ENCODE data around the gene DHH. TPM values are rescaled to one million over a fixed set of nuclear protein-coding genes. Genes with fewer than 3 reads are reported as not detected.

DHH gene
- polyA plus RNA-seq, 1 of the 3 experiments (the other 2 are of a cell fraction) = 0.13 TPM

DNA sequence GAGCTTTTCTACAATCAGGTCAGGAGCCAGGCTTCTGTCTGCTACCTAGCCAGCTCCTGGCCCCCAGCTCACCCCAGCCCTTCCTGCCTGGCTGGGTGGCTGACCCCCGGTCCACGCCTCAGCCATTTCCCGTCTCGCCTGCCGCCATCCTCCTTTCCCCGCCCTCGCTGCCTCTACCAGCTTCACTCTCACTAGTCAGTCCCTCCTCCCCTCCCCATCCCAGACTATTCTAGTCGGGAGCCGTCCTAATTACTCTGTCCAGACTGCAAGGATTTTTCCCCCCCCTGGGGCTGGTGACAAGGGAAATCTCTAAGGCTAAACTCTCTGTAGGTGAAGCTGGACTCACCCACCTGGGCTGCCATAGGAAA lies 825 bp downstream of the DHH start:
- CTCF ChIA-PET = interaction anchor here (0.8 to 25.0 kb wide), 11 partner anchors 10 to 263 kb away, joined by 3 to 315 read pairs (median 8); partner anchors contain the start of genes DDX23, LMBR1L, RHEBL1 and TUBA1B
- Histone ChIP-seq H3K4me2 (peak overlapping the region; percentile 69), H3K4me1 (ENCODE audit: control insufficient read depth in 1 of 2, insufficient read depth in 2 of 2, low read depth in 1 of 2, low read length in 1 of 2) (peaks cover 0 to 28% of the 10 kb centered on the region in 2 experiments; a peak in 1 of 4 replicates), H3K9ac (no peak overlapping the region), H4K20me1 (ENCODE audit: insufficient read depth) (no peaks in the 10 kb centered on the region), H3K36me3 (replicated peaks in 1 of 2; ENCODE audit: control insufficient read depth in 1 of 2, insufficient read depth in 2 of 2, low read length in 1 of 2) (peaks cover 8 to 9% of the 10 kb centered on the region in 2 experiments), H3K9me2 (no peaks in the 10 kb centered on the region), H3K27me3 (ENCODE audit: insufficient read depth) (peaks cover 12% of the 10 kb centered on the region; the same call in 1 of the 2 replicates), H3K9me3 (no peaks in the 10 kb centered on the region), H3K79me2 (ENCODE audit: insufficient read depth) (no peaks in the 10 kb centered on the region), H2AFZ (ENCODE audit: low read depth) (no peak overlapping the region), H3F3A (replicated peaks; ENCODE audit: insufficient read depth) (peaks cover 3% of the 10 kb centered on the region), H3K4me3 (ENCODE audit: low read depth in 2 of 2, low read length in 1 of 2) (peak overlapping the region in 1 of 2 experiments; percentile 37; a peak in 1 of 4 replicates), H3K27ac (ENCODE audit: low read depth in 2 of 2, low read length in 1 of 2) (no peak overlapping the region)
- POLR2A ChIA-PET = interaction anchor here (0.8 to 2.6 kb wide), 5 partner anchors 12 to 37 kb away, joined by 3 to 10 read pairs (median 8); partner anchors contain the start of genes RHEBL1 and TUBA1B
- TF ChIP-seq FOSL2 (IDR thresholded peaks at IDR 0.05; ENCODE audit: borderline replicate concordance, low read depth) = no peak
- no peak for TF ChIP-seq TAF1 (IDR thresholded peaks at IDR 0.05; ENCODE audit: borderline replicate concordance, low read depth, low read length)
- TF ChIP-seq, protein P1, sequence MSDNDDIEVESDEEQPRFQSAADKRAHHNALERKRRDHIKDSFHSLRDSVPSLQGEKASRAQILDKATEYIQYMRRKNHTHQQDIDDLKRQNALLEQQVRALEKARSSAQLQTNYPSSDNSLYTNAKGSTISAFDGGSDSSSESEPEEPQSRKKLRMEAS (IDR thresholded peaks at IDR 0.05; ENCODE audit: low read depth) = no peak
- TF ChIP-seq, protein P2, sequence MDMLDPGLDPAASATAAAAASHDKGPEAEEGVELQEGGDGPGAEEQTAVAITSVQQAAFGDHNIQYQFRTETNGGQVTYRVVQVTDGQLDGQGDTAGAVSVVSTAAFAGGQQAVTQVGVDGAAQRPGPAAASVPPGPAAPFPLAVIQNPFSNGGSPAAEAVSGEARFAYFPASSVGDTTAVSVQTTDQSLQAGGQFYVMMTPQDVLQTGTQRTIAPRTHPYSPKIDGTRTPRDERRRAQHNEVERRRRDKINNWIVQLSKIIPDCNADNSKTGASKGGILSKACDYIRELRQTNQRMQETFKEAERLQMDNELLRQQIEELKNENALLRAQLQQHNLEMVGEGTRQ (IDR thresholded peaks at IDR 0.05; ENCODE audit: borderline replicate concordance, low read depth, low read length) = no peak
- 64% methylated on average over 9 of the region's 9 CpGs for WGBS (ENCODE audit: low lambda C conversion rate)
- peak; percentile 58 for DNase-seq

DNA sequence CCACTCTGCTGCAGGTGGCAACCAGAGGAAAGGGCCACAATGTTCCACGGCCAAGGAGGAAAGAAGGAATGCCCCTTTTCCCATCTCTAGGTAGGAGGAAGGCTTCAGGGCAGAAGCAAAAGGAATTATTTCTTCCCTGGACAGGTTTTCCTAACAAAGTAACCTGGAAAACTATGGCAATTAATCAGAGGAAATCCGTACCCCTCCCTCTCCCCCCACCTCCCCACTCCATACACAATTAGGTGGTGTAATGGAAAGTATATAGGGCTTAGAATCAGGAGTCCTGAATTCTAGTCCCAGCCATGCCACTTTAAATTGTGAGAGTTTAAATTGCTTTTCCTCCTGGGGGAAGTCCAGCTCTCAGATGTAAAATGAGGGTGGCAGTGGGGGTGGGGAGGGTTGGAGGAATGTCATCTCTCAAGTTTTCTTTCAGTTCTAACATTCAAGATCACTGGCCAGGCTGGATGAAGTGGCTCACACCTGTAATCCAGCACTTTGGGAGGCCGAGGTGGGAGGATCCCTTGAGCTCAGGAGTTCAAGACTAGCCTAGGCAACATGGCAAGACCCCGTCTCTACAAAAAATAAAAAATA lies 1.7 kb downstream of the DHH start:
- peaks cover 0 to 35% of the 10 kb centered on the region in 2 experiments; a peak in 1 of 4 replicates for H3K4me1 ChIP-seq (ENCODE audit: control insufficient read depth in 1 of 2, insufficient read depth in 2 of 2, low read depth in 1 of 2, low read length in 1 of 2)
- no peaks in the 10 kb centered on the region for H3K79me2 ChIP-seq (ENCODE audit: insufficient read depth)
- POLR2A ChIA-PET = interaction anchor here (0.8 to 2.6 kb wide), 5 partner anchors 12 to 38 kb away, joined by 3 to 10 read pairs (median 8); partner anchors contain the start of gene TUBA1B

More for the DNA sequence above, 1.7 kb downstream of the DHH start:
- 71% methylated on average over 4 of the region's 4 CpGs for WGBS (ENCODE audit: low lambda C conversion rate)
- Histone ChIP-seq H3K9me2 (no peaks in the 10 kb centered on the region), H3K9ac (no peak overlapping the region), H3K4me2 (peak overlapping the region; percentile 75; the same call in 1 of the 2 replicates), H3K9me3 (no peaks in the 10 kb centered on the region), H3K27me3 (ENCODE audit: insufficient read depth) (peaks cover 12% of the 10 kb centered on the region; the same call in 1 of the 2 replicates), H3K36me3 (replicated peaks in 1 of 2; ENCODE audit: control insufficient read depth in 1 of 2, insufficient read depth in 2 of 2, low read length in 1 of 2) (peaks cover 8 to 9% of the 10 kb centered on the region in 2 experiments), H3F3A (replicated peaks; ENCODE audit: insufficient read depth) (peaks cover 3% of the 10 kb centered on the region), H3K27ac (ENCODE audit: low read depth in 2 of 2, low read length in 1 of 2) (no peak overlapping the region), H4K20me1 (ENCODE audit: insufficient read depth) (no peaks in the 10 kb centered on the region), H2AFZ (ENCODE audit: low read depth) (no peak overlapping the region), H3K4me3 (ENCODE audit: low read depth in 2 of 2, low read length in 1 of 2) (no peak overlapping the region)
- no peak for DNase-seq
- TF ChIP-seq, protein P3, sequence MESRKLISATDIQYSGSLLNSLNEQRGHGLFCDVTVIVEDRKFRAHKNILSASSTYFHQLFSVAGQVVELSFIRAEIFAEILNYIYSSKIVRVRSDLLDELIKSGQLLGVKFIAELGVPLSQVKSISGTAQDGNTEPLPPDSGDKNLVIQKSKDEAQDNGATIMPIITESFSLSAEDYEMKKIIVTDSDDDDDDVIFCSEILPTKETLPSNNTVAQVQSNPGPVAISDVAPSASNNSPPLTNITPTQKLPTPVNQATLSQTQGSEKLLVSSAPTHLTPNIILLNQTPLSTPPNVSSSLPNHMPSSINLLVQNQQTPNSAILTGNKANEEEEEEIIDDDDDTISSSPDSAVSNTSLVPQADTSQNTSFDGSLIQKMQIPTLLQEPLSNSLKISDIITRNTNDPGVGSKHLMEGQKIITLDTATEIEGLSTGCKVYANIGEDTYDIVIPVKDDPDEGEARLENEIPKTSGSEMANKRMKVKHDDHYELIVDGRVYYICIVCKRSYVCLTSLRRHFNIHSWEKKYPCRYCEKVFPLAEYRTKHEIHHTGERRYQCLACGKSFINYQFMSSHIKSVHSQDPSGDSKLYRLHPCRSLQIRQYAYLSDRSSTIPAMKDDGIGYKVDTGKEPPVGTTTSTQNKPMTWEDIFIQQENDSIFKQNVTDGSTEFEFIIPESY (IDR thresholded peaks at IDR 0.05; ENCODE audit: borderline replicate concordance, low read depth) = no peak
- TF ChIP-seq RXRA (IDR thresholded peaks at IDR 0.05; ENCODE audit: borderline replicate concordance, low read depth) = no peak
- TF ChIP-seq NRF1 (IDR thresholded peaks at IDR 0.05; ENCODE audit: low read depth, low read length) = no peak
- no peak for TF ChIP-seq JUND (IDR thresholded peaks at IDR 0.05)
- no peak for TF ChIP-seq MXI1 (IDR thresholded peaks at IDR 0.05; ENCODE audit: low read depth, low read length)
- TF ChIP-seq, protein P4, sequence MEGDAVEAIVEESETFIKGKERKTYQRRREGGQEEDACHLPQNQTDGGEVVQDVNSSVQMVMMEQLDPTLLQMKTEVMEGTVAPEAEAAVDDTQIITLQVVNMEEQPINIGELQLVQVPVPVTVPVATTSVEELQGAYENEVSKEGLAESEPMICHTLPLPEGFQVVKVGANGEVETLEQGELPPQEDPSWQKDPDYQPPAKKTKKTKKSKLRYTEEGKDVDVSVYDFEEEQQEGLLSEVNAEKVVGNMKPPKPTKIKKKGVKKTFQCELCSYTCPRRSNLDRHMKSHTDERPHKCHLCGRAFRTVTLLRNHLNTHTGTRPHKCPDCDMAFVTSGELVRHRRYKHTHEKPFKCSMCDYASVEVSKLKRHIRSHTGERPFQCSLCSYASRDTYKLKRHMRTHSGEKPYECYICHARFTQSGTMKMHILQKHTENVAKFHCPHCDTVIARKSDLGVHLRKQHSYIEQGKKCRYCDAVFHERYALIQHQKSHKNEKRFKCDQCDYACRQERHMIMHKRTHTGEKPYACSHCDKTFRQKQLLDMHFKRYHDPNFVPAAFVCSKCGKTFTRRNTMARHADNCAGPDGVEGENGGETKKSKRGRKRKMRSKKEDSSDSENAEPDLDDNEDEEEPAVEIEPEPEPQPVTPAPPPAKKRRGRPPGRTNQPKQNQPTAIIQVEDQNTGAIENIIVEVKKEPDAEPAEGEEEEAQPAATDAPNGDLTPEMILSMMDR (IDR thresholded peaks at IDR 0.05) = no peak
- TF ChIP-seq FOXM1 (IDR thresholded peaks at IDR 0.05; ENCODE audit: low read depth) = no peak
- no peak for TF ChIP-seq EP300 (IDR thresholded peaks at IDR 0.05; ENCODE audit: borderline replicate concordance in 1 of 2, low read depth in 1 of 2, low read length in 1 of 2)
- TF ChIP-seq, protein P2 (IDR thresholded peaks at IDR 0.05; ENCODE audit: borderline replicate concordance, low read depth, low read length) = no peak
- TF ChIP-seq, protein P5, sequence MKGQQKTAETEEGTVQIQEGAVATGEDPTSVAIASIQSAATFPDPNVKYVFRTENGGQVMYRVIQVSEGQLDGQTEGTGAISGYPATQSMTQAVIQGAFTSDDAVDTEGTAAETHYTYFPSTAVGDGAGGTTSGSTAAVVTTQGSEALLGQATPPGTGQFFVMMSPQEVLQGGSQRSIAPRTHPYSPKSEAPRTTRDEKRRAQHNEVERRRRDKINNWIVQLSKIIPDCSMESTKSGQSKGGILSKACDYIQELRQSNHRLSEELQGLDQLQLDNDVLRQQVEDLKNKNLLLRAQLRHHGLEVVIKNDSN (IDR thresholded peaks at IDR 0.05; ENCODE audit: borderline replicate concordance, low read depth) = no peak
- TF ChIP-seq RCOR1 (IDR thresholded peaks at IDR 0.05; ENCODE audit: low read length) = no peak
- no peak for TF ChIP-seq NFIC (IDR thresholded peaks at IDR 0.05; ENCODE audit: borderline replicate concordance)
- TF ChIP-seq MEF2A (IDR thresholded peaks at IDR 0.05; ENCODE audit: borderline replicate concordance, low read depth) = no peak
- CTCF ChIA-PET = interaction anchor here (0.6 to 25.0 kb wide), 29 partner anchors 9 to 613 kb away, joined by 3 to 315 read pairs (median 4); partner anchors contain the start of genes DDX23, LMBR1L, RHEBL1 and TUBA1B

Measured in SK-N-SH (cell line).